K562 (cell line): Measurements from ENCODE around the gene ST7. TPM values are rescaled to one million over a fixed set of nuclear protein-coding genes. Genes with fewer than 3 reads are reported as not detected.

ENCODE experiments used
- ATAC-seq: fragments of 200-7000 bp; cut with Tn5 transposase; 3 replicates; pipeline ENCODE4 v1.9.1; 2020; ENCODE audit warnings: moderate library complexity
- BruUV-seq: library from RNA; stranded (reverse); fragments of 400-500 nt; replicated peaks from 2 replicates; lab custom pipeline; 2021; lab: Mats Ljungman, UMichigan
- CTCF ChIA-PET: fragments of 300-600 bp; formaldehyde crosslinking; extraction: SDS; loops from one replicate; lab custom pipeline; 2021; ENCODE audit warnings: low intra/inter-chr PET ratio; lab: Yijun Ruan, JAX
- POLR2A ChIA-PET: fragments of 300-600, 350-650 bp; sonication (Branson Sonifier 250); formaldehyde crosslinking; extraction: SDS; loops from one replicate; lab custom pipeline; 2021; ENCODE audit warnings: antibody characterized with exemption, inconsistent platforms; lab: Yijun Ruan, JAX
- DNase-seq, 4 experiments: peaks; one replicate each; pipeline versions ENCODE4 v3.0.0 to v3.0.0-alpha.2; 2011 to 2018; ENCODE audit warnings: low spot score in 3 of 4, mixed read lengths in 3 of 4; ENCODE audit errors: extremely low read depth in 1 of 4
- FAIRE-seq: peaks from 2 replicates; lab custom pipeline; 2011; peaks lifted over from hg19 to GRCh38; lab: Jason Lieb, UNC
- H2AFZ ChIP-seq: 2 replicates; pipeline ENCODE4 v1.6.0; 2011; ENCODE audit warnings: low read depth, low read length, control low read depth, inconsistent platforms
- H3K27ac ChIP-seq: fragments of 200-600 bp; 3 replicates; pipeline ENCODE4 v1.8.0; 2011; ENCODE audit warnings: low read depth, mild to moderate bottlenecking, control low read depth, inconsistent platforms, low read length, moderate library complexity, mixed read lengths; ENCODE audit errors: extremely low read depth
- H3K27me3 ChIP-seq, 2 experiments: fragments of 300-600 bp in 1 of 2; 2 replicates in 1 of 2; 3 replicates in 1 of 2; pipeline versions ENCODE4 v1.6.0 to v1.8.0; 2011; ENCODE audit warnings: inconsistent platforms in 2 of 2, low read length in 2 of 2, mild to moderate bottlenecking in 1 of 2, mixed read lengths in 1 of 2, moderate library complexity in 1 of 2; ENCODE audit not compliant: control insufficient read depth in 2 of 2, insufficient read depth in 2 of 2
- H3K36me3 ChIP-seq: fragments of 300-600 bp; 3 replicates; pipeline ENCODE4 v1.8.0; 2011; ENCODE audit warnings: mild to moderate bottlenecking, low read length, inconsistent platforms; ENCODE audit not compliant: control insufficient read depth, insufficient read depth
- H3K4me1 ChIP-seq, 2 experiments: fragments of 200-600 bp in 1 of 2; replicated peaks in 1 of 2; 2 replicates in 1 of 2; 3 replicates in 1 of 2; pipeline versions ENCODE4 v1.5.1 to v1.8.0; 2011; ENCODE audit warnings: inconsistent platforms in 2 of 2, low read length in 2 of 2, mild to moderate bottlenecking in 1 of 2, mixed read lengths in 1 of 2, moderate library complexity in 1 of 2; ENCODE audit not compliant: control insufficient read depth in 2 of 2, insufficient read depth in 2 of 2
- H3K4me2 ChIP-seq: 2 replicates; pipeline ENCODE4 v1.6.1; 2011; ENCODE audit warnings: low read length, control low read depth, inconsistent platforms, mixed read lengths; ENCODE audit not compliant: insufficient read depth
- H3K4me3 ChIP-seq: fragments of 200-600 bp; sonication (generic), shearing (Covaris generic); 2 replicates; pipeline ENCODE4 v1.5.1; 2016; ENCODE audit warnings: control low read depth, inconsistent platforms
- H3K79me2 ChIP-seq: fragments of 200-600 bp; 3 replicates; pipeline ENCODE4 v1.8.0; 2011; ENCODE audit warnings: low read length, inconsistent platforms; ENCODE audit not compliant: control insufficient read depth, insufficient read depth
- H3K9ac ChIP-seq, 2 experiments: 2 replicates each; pipeline versions ENCODE4 v1.6.0 to v1.6.1; 2011; ENCODE audit warnings: low read depth in 2 of 2, low read length in 2 of 2, control low read depth in 1 of 2, inconsistent platforms in 1 of 2, mild to moderate bottlenecking in 1 of 2, mixed read lengths in 1 of 2; ENCODE audit not compliant: insufficient read depth in 1 of 2
- H3K9me1 ChIP-seq: one replicate; pipeline ENCODE4 v1.6.0; 2011; ENCODE audit warnings: inconsistent platforms, mild to moderate bottlenecking, low read length, moderate library complexity; ENCODE audit not compliant: control insufficient read depth, insufficient read depth
- H3K9me3 ChIP-seq: replicated peaks from 2 replicates; pipeline ENCODE4 v1.5.1; 2011; ENCODE audit warnings: low read depth, low read length, inconsistent platforms; ENCODE audit not compliant: control insufficient read depth, insufficient read depth
- H4K20me1 ChIP-seq: replicated peaks from 2 replicates; pipeline ENCODE4 v1.6.1; 2011; ENCODE audit warnings: low read length, inconsistent platforms, mixed read lengths; ENCODE audit not compliant: control insufficient read depth, insufficient read depth
- ARID4B ChIP-seq: sonication (generic); formaldehyde crosslinking; IDR thresholded peaks from 2 replicates; pipeline ENCODE4 v1.8.0; 2022; ENCODE audit warnings: mild to moderate bottlenecking, missing genetic modification reagents
- ARNT ChIP-seq, 2 experiments: fragments of 450-650 bp; IDR thresholded peaks; 2 replicates each; pipeline ENCODE4 v1.6.1; 2016; ENCODE audit warnings: mild to moderate bottlenecking in 1 of 2
- ATF3 ChIP-seq, 2 experiments: fragments of 450-650 bp in 1 of 2; sonication (generic) in 1 of 2; formaldehyde crosslinking in 1 of 2; IDR thresholded peaks in 1 of 2; conservative IDR thresholded peaks in 1 of 2; 2 replicates each; pipeline versions ENCODE4 v1.6.1 to v1.8.1; 2016 to 2023; ENCODE audit warnings: mild to moderate bottlenecking in 2 of 2, moderate library complexity in 2 of 2, inconsistent platforms in 1 of 2, missing genetic modification reagents in 1 of 2
- KAT8 ChIP-seq: fragments of 450-650 bp; IDR thresholded peaks from 2 replicates; pipeline ENCODE4 v1.6.1; 2016; ENCODE audit warnings: low read depth, mild to moderate bottlenecking
- MEIS2 ChIP-seq: fragments of 450-650 bp; IDR thresholded peaks from 2 replicates; pipeline ENCODE4 v1.6.1; 2014; ENCODE audit warnings: mild to moderate bottlenecking; ENCODE audit not compliant: partially characterized antibody
- PHTF2 ChIP-seq: fragments of 250-450 bp; sonication (Bioruptor Pico); IDR thresholded peaks from 2 replicates; pipeline ENCODE4 v1.5.0; 2021; ENCODE audit warnings: mild to moderate bottlenecking
- THRB ChIP-seq: fragments of 450-650 bp; formaldehyde crosslinking; conservative IDR thresholded peaks from 2 replicates; pipeline ENCODE4 v1.4.0; 2022; ENCODE audit warnings: mild to moderate bottlenecking, missing genetic modification characterization
- WGBS: fragments of 100-300 bp; shearing (Covaris generic); methylation state at CpG from one replicate; pipeline ENCODE4 v1.1.6; 2016; ENCODE audit warnings: low coverage, mixed read lengths; ENCODE audit not compliant: insufficient coverage; ENCODE audit errors: missing lambda C conversion rate; 5-methylcytosine and 5-hydroxymethylcytosine counted together
- in situ Hi-C: fragments of 300-500 bp; cut with MboI; formaldehyde crosslinking; loops from 4 replicates; pipeline ENCODE4 v1.15.0; 2018; ENCODE audit warnings: inconsistent platforms, mixed read lengths
- intact Hi-C: fragments of 100-400 bp; cut with micrococcal nuclease; formaldehyde crosslinking; loops from 2 replicates; pipeline ENCODE4 v1.14.2; 2022
- polyA plus RNA-seq, 8 experiments: library from polyadenylated mRNA; depleted of rRNA in 4 of 8; stranded (reverse) in 5 of 8; unstranded in 3 of 8; fragments of >200 nt; fragmentation: Nextera tagmentation in 2 of 8; fragmentation: Illumina TruSeq in 1 of 8; extraction: Ambion mirVana in 2 of 8; extraction: Trizol in 1 of 8; gene quantifications; 2 replicates each; pipeline versions ENCODE4 v1.2.1 to v1.2.3, GENCODE V29; 2011 to 2014; ENCODE audit warnings: inconsistent platforms in 1 of 8, missing spikeins in 1 of 8
- total RNA-seq, 7 experiments: library from RNA; depleted of rRNA in 6 of 7; stranded (reverse); fragments of >200 nt in 6 of 7; fragmentation: Illumina TruSeq in 2 of 7; extraction: Trizol in 2 of 7; gene quantifications; 2 replicates each; pipeline versions ENCODE4 v1.2.1 to v1.2.3, GENCODE V29; 2011 to 2021; ENCODE audit warnings: low replicate concordance in 1 of 7
- TF ChIP-seq, protein P1 (sequence below): sonication (generic); formaldehyde crosslinking; IDR thresholded peaks from 2 replicates; pipeline ENCODE4 v1.8.1; 2023; ENCODE audit warnings: missing genetic modification reagents, mild to moderate bottlenecking, borderline replicate concordance

ST7 gene
- total and polyA plus RNA-seq, 9 of the 15 experiments (the other 6 are each of a cell fraction or from before 2014, with no cell fraction given), result 23.9 to 56.3 (median 36.9) TPM

- Histone ChIP-seq H3K4me3 (no peak overlapping the region), H3K9me1 (no peaks in the 10 kb centered on the region), H3K4me1 (peaks cover 12 to 25% of the 10 kb centered on the region in 2 experiments), H3K27ac (peak overlapping the region; percentile 50; the same call in 2 of the 3 replicates), H3K36me3 (no peaks in the 10 kb centered on the region), H3K79me2 (peaks cover 28% of the 10 kb centered on the region; the same call in 2 of the 3 replicates), H3K9me3 (no peaks in the 10 kb centered on the region), H2AFZ (peak overlapping the region; percentile 76), H3K4me2 (peak overlapping the region; percentile 25; the same call in 1 of the 2 replicates), H3K9ac (peak overlapping the region; percentile 33 to 79; a peak in 2 of 4 replicates), H4K20me1 (no peaks in the 10 kb centered on the region), H3K27me3 (no peaks in the 10 kb centered on the region)
- intact Hi-C loops, result no loop called here
- BruUV-seq, result no TSS peak
- in situ Hi-C loops, result loop anchor here (25.0 kb wide), 1 partner anchor 1217 kb away; the partner anchor contains the start of gene LSM8
- POLR2A ChIA-PET, result interaction anchor here (0.5 to 5.0 kb wide), 8 partner anchors 9 to 157 kb away, joined by 3 to 40 read pairs (median 4); partner anchors contain the start of gene ST7
- ATAC-seq (peak; percentile 48), DNase-seq (peak in 1 of 4 experiments; percentile 37), FAIRE-seq (no peak)
- CTCF ChIA-PET, result no interaction called here
- 14% methylated on average over 3 of the region's 3 CpGs for WGBS
- TF ChIP-seq THRB (CRISPR knock-in tag), result no peak
- peak; percentile 50; the same call in 1 of the 2 replicates for TF ChIP-seq ATF3 (IDR thresholded peaks at IDR 0.05)
- TF ChIP-seq ATF3 (CRISPR knock-in tag; conservative IDR thresholded peaks at IDR 0.05), result no peak
- TF ChIP-seq, protein P1, sequence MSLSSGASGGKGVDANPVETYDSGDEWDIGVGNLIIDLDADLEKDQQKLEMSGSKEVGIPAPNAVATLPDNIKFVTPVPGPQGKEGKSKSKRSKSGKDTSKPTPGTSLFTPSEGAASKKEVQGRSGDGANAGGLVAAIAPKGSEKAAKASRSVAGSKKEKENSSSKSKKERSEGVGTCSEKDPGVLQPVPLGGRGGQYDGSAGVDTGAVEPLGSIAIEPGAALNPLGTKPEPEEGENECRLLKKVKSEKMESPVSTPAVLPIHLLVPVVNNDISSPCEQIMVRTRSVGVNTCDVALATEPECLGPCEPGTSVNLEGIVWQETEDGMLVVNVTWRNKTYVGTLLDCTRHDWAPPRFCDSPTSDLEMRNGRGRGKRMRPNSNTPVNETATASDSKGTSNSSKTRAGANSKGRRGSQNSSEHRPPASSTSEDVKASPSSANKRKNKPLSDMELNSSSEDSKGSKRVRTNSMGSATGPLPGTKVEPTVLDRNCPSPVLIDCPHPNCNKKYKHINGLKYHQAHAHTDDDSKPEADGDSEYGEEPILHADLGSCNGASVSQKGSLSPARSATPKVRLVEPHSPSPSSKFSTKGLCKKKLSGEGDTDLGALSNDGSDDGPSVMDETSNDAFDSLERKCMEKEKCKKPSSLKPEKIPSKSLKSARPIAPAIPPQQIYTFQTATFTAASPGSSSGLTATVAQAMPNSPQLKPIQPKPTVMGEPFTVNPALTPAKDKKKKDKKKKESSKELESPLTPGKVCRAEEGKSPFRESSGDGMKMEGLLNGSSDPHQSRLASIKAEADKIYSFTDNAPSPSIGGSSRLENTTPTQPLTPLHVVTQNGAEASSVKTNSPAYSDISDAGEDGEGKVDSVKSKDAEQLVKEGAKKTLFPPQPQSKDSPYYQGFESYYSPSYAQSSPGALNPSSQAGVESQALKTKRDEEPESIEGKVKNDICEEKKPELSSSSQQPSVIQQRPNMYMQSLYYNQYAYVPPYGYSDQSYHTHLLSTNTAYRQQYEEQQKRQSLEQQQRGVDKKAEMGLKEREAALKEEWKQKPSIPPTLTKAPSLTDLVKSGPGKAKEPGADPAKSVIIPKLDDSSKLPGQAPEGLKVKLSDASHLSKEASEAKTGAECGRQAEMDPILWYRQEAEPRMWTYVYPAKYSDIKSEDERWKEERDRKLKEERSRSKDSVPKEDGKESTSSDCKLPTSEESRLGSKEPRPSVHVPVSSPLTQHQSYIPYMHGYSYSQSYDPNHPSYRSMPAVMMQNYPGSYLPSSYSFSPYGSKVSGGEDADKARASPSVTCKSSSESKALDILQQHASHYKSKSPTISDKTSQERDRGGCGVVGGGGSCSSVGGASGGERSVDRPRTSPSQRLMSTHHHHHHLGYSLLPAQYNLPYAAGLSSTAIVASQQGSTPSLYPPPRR (CRISPR knock-in tag), result no peak
- no peak for TF ChIP-seq ARID4B (CRISPR knock-in tag)
- TF ChIP-seq PHTF2 (CRISPR knock-in tag), result no peak
- no peak for TF ChIP-seq KAT8
- TF ChIP-seq MEIS2, result peak; percentile 6
- 0 out of 4 replicates have a peak, but pooled peaks of 1 of the 2 experiments have one; percentile 4 for TF ChIP-seq ARNT (IDR thresholded peaks at IDR 0.05)
Observed at GRCh38 chr7:116970238-116970910, 17.1 kb downstream of the ST7 start.
